ENCODE data around the gene PRRT4. TPM values are rescaled to one million over a fixed set of nuclear protein-coding genes. Genes with fewer than 3 reads are reported as not detected.

PRRT4 gene
- total and polyA plus RNA-seq, 2 of the 13 experiments (the other 11 are each of a cell fraction or from before 2014, with no cell fraction given), result not detected

- TF ChIP-seq ZBTB3 (CRISPR knock-in tag; IDR thresholded peaks at IDR 0.05; ENCODE audit: borderline replicate concordance, low read depth), result no peak
- TF ChIP-seq ZNF430 (CRISPR knock-in tag; IDR thresholded peaks at IDR 0.05), result no peak
- TF ChIP-seq TBX2 (CRISPR knock-in tag; IDR thresholded peaks at IDR 0.05; ENCODE audit: borderline replicate concordance), result peak; percentile 72
- TF ChIP-seq STAG1 (CRISPR knock-in tag; IDR thresholded peaks at IDR 0.05), result no peak
- no peak for TF ChIP-seq NFYB (CRISPR knock-in tag; IDR thresholded peaks at IDR 0.05)
- peak; percentile 55; the same call in 1 of the 2 replicates for TF ChIP-seq KDM2A (CRISPR knock-in tag; IDR thresholded peaks at IDR 0.05; ENCODE audit: borderline replicate concordance, low read depth)
- no peak for TF ChIP-seq FOXA3 (CRISPR knock-in tag; IDR thresholded peaks at IDR 0.05)
- TF ChIP-seq ATF3 (CRISPR knock-in tag; IDR thresholded peaks at IDR 0.05), result no peak
- no peak for TF ChIP-seq CCDC6 (CRISPR knock-in tag; IDR thresholded peaks at IDR 0.05)
- no peak for TF ChIP-seq MED8 (CRISPR knock-in tag; IDR thresholded peaks at IDR 0.05; ENCODE audit: insufficient replicate concordance)
- TF ChIP-seq ZNF598 (CRISPR knock-in tag; IDR thresholded peaks at IDR 0.05; ENCODE audit: borderline replicate concordance), result no peak
- TF ChIP-seq RELA (CRISPR knock-in tag; IDR thresholded peaks at IDR 0.05), result no peak
- no peak for TF ChIP-seq RERE (CRISPR knock-in tag; IDR thresholded peaks at IDR 0.05; ENCODE audit: low read depth)
- no peak for TF ChIP-seq ZNF513 (CRISPR knock-in tag; conservative IDR thresholded peaks at IDR 0.05)
- TF ChIP-seq ZNF678 (CRISPR knock-in tag; IDR thresholded peaks at IDR 0.05), result no peak
- no peak for TF ChIP-seq CEBPG (CRISPR knock-in tag; IDR thresholded peaks at IDR 0.05)
- no peak for TF ChIP-seq ZNF205 (CRISPR knock-in tag; IDR thresholded peaks at IDR 0.05)
- TF ChIP-seq ZNF546 (CRISPR knock-in tag; conservative IDR thresholded peaks at IDR 0.05), result 0 out of 2 replicates have a peak, but pooled peaks have one; percentile 47
Measured at GRCh38 chr7:128409596-128410450, 48.3 kb upstream of the PRRT4 start, which contains the start of gene IMPDH1 (continued).

Data from HepG2 (cell line).